ENCODE measurements around the gene RRAD. TPM values are rescaled to one million over a fixed set of nuclear protein-coding genes. Genes with fewer than 3 reads are reported as not detected.

Gene RRAD
- polyA plus RNA-seq, 1 donor from 2014 or later = 1.0 TPM

DNA sequence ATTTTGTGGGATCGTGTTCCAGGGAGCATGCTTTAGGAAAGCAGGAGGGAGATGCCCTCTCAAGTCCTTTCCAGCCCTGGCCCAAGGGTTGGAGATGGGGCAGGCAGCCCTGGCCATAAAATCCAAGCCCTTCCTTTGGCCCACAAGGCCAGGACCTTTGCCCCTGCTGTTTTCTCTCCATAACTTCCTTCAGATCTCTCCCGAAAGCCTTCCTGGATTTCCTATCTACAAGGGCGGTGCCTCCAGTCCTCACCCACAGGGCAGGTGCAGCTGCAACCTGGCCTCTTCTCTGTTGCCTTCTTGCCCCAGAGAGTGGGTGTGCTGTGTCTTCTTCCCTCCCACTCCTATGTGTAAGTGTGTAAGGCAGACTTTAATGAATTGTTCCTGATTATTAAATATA is 53.5 kb downstream of the RRAD start:
- H4K20me1 ChIP-seq (ENCODE audit: insufficient read depth) = no peaks in the 10 kb centered on the region
- H3K27me3 ChIP-seq (ENCODE audit: insufficient read depth, low read depth, low read length) = peaks cover 2% of the 10 kb centered on the region
- no peaks in the 10 kb centered on the region for H3K9me2 ChIP-seq (ENCODE audit: insufficient read depth, low read length)
- H3K9me3 ChIP-seq (ENCODE audit: low read length) = no peaks in the 10 kb centered on the region
- no peak overlapping the region for H3K4me2 ChIP-seq (ENCODE audit: low read length)
- H3K79me2 ChIP-seq (replicated peaks; ENCODE audit: insufficient read depth, low read length) = no peaks in the 10 kb centered on the region
- no peak overlapping the region for H3K9ac ChIP-seq (ENCODE audit: low read length)
- H3K4me3 ChIP-seq (ENCODE audit: low read length) = no peak overlapping the region
- H3K27ac ChIP-seq (ENCODE audit: low read length) = no peak overlapping the region
- H3F3A ChIP-seq (ENCODE audit: insufficient read depth, low read length, poor library complexity, severe bottlenecking) = no peaks in the 10 kb centered on the region
- TF ChIP-seq TAF1 (IDR thresholded peaks at IDR 0.05; ENCODE audit: low read depth) (no peak), MXI1 (conservative IDR thresholded peaks at IDR 0.05; ENCODE audit: poor library complexity, severe bottlenecking) (no peak), EZH2 (IDR thresholded peaks at IDR 0.05; ENCODE audit: borderline replicate concordance, insufficient read depth, low read length, poor library complexity, severe bottlenecking) (no peak), SMC3 (conservative IDR thresholded peaks at IDR 0.05; ENCODE audit: poor library complexity) (no peak), EP300 (conservative IDR thresholded peaks at IDR 0.05; ENCODE audit: poor library complexity, severe bottlenecking) (no peak), CTCF (IDR thresholded peaks at IDR 0.05; ENCODE audit: poor library complexity, severe bottlenecking) (no peak), POLR2AphosphoS5 (IDR thresholded peaks at IDR 0.05) (no peak), RAD21 (conservative IDR thresholded peaks at IDR 0.05) (no peak)
- TF ChIP-seq, protein P1, sequence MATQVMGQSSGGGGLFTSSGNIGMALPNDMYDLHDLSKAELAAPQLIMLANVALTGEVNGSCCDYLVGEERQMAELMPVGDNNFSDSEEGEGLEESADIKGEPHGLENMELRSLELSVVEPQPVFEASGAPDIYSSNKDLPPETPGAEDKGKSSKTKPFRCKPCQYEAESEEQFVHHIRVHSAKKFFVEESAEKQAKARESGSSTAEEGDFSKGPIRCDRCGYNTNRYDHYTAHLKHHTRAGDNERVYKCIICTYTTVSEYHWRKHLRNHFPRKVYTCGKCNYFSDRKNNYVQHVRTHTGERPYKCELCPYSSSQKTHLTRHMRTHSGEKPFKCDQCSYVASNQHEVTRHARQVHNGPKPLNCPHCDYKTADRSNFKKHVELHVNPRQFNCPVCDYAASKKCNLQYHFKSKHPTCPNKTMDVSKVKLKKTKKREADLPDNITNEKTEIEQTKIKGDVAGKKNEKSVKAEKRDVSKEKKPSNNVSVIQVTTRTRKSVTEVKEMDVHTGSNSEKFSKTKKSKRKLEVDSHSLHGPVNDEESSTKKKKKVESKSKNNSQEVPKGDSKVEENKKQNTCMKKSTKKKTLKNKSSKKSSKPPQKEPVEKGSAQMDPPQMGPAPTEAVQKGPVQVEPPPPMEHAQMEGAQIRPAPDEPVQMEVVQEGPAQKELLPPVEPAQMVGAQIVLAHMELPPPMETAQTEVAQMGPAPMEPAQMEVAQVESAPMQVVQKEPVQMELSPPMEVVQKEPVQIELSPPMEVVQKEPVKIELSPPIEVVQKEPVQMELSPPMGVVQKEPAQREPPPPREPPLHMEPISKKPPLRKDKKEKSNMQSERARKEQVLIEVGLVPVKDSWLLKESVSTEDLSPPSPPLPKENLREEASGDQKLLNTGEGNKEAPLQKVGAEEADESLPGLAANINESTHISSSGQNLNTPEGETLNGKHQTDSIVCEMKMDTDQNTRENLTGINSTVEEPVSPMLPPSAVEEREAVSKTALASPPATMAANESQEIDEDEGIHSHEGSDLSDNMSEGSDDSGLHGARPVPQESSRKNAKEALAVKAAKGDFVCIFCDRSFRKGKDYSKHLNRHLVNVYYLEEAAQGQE (IDR thresholded peaks at IDR 0.05; ENCODE audit: borderline replicate concordance) = no peak
- H2AFZ ChIP-seq (ENCODE audit: low read depth, low read length) = no peak overlapping the region
- H3K36me3 ChIP-seq (ENCODE audit: insufficient read depth, low read length) = no peaks in the 10 kb centered on the region

Other genes with a start within 250 kb of the RRAD start
- gene CMTM4, start 228.8 kb downstream of the RRAD start, polyA plus RNA-seq = 26.1 and 27.2 TPM in 2 replicates
- gene DYNC1LI2, start 173.9 kb downstream of the RRAD start, polyA plus RNA-seq = 237 and 249 TPM in 2 replicates
- 0.38 TPM in 1 of 2 replicates, not detected in the other for gene TERB1, start 124.0 kb downstream of the RRAD start, polyA plus RNA-seq
- gene NAE1, start 94.6 kb downstream of the RRAD start, polyA plus RNA-seq = 209 and 227 TPM in 2 replicates
- not detected in 2 replicates for gene CA7, start 81.1 kb downstream of the RRAD start, polyA plus RNA-seq
- 3.0 and 4.2 TPM in 2 replicates for gene PDP2, start 45.0 kb downstream of the RRAD start, polyA plus RNA-seq
- gene CDH16, start 6.7 kb downstream of the RRAD start, polyA plus RNA-seq = not detected in 2 replicates
- gene CIAO2B, start 8.9 kb upstream of the RRAD start, polyA plus RNA-seq = 323 and 339 TPM in 2 replicates
- gene CES2, start 10.0 kb upstream of the RRAD start, polyA plus RNA-seq = 22.9 and 31.4 TPM in 2 replicates
- gene CES3, start 35.7 kb upstream of the RRAD start, polyA plus RNA-seq = 1.8 and 3.7 TPM in 2 replicates
- 47.0 and 51.2 TPM in 2 replicates for gene CES4A, start 63.1 kb upstream of the RRAD start, polyA plus RNA-seq
- 31.1 and 32.6 TPM in 2 replicates for gene CBFB, start 103.6 kb upstream of the RRAD start, polyA plus RNA-seq
- 9.8 and 25.9 TPM in 2 replicates for gene PHAF1, start 184.4 kb upstream of the RRAD start, polyA plus RNA-seq
- gene B3GNT9, start 225.5 kb upstream of the RRAD start, polyA plus RNA-seq = not detected in 2 replicates
- 0.96 TPM in 1 of 2 replicates, not detected in the other for gene TRADD, start 234.4 kb upstream of the RRAD start, polyA plus RNA-seq
- gene FBXL8, start 234.4 kb upstream of the RRAD start, polyA plus RNA-seq = 1.2 and 2.8 TPM in 2 replicates
- 12.7 and 27.9 TPM in 2 replicates for gene HSF4, start 239.2 kb upstream of the RRAD start, polyA plus RNA-seq
- 8.4 and 17.0 TPM in 2 replicates for gene NOL3, start 245.0 kb upstream of the RRAD start, polyA plus RNA-seq